GM21825 (cell line): ENCODE data around the gene PEF1.

Experiments used
- ATAC-seq: cut with Tn5 transposase; IDR thresholded peaks from one replicate; pipeline ENCODE4 v1.9.1; 2021; ENCODE audit warnings: mild to moderate bottlenecking, moderate library complexity; ENCODE audit not compliant: unreplicated experiment

PEF1 gene

DNA sequence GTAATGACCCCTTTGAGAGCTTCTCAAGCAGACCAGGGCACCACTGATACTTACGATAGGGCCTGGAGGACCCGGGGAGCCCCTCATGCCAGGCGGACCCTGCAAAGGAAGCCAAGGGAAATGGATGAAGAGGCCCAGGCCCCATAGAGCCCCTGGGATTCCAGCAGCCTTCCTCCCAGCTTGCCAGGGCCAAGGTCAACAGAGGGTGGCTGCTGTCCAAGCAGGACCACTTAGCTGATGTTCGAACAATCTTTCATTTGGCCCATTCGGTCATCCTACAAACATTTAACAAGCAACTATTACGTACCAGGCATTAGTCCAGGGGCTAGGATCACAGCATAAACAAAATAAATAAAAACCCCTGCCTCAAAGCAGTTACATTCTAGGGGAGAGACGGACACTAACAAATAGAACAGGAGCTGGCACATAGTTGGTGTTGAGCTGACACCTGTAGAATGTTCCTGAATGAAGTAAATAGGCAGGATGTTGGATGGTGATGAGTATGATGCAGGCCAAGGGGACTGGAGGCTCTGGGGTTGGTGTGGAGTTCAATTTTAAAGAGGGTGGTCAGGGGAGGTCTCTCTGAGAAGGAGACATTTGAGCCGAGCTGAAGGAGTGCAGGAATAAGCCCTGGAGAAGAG lies 27.0 kb upstream of the PEF1 start:
- no peak for ATAC-seq

DNA sequence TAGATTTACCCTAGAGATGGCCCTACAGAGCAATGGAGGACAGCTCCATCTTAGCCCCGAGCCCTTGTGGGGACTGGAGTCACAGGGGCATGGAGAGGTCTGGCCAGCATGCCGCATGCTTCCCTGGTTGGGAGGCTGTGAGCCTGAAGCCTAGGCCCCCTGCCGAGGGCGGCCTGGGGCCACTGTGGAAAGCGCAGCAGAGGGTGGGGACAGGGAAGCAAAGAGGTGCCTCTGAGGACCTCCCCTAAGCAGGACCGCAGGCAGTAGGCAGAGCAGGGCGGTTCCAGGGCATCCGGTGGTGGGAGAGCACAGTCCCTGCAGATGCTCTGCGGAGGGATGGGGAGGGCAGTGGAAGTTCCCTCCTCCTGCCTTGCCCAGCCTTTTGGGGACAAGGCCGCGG lies 26.5 kb upstream of the PEF1 start:
- ATAC-seq: no peak

DNA sequence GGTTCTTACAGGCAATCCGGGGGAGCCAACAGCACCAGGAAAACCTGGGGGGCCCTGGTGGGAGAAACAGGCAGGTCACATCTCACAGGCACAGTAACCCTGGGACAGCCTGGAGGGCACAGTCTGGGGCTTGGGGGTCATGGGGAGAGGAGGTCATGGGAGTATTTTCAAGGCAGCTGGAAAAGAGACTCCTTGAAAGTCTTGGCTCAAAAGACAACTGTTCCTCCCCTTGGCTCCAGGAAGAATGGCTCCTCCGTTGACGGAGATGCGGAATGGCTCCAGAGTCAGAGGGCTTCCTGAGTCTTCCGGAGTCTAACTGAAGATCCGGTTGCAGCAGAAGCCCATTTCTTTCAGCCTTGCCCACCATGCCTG lies 25.9 kb upstream of the PEF1 start:
- ATAC-seq: no peak

DNA sequence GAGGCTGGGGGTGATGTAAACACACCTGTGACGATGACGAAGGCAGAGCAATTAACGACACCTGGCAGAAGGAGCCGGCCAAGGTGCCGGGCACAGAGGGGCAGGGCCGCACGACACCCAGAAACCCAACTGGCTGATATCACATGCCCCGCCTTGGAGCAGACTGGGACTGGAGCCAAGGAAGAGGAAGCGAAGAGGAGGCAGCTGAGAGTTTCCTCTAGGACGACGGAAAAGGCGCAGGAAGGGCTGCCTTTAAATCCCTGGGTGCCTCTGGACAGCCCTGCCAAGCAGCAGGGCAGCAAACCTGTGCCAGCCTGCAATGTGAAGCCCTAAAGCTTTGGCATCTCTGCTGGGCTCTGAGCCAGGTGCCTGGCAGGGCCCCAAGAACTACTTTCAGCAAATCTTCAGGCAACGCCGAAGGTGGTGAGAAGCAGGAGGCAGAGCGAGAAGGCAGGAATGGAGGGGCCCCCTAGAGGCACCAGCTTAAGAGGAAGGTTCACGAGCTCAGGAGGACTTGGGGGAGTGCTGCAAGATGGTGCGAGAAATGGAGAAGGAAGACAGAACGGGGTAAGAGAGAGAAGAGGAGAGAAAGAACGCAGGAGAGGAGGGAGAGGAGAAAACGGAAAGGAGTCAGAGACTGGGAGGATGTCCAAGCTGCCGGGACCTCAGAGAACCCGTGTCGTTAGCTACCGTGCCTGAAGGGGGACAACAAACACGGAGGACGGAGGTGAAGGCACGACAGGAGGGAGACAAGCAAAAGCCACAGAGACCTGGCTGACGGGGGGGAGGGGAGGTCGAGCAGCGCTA lies 25.3 kb upstream of the PEF1 start:
- ATAC-seq: no peak

DNA sequence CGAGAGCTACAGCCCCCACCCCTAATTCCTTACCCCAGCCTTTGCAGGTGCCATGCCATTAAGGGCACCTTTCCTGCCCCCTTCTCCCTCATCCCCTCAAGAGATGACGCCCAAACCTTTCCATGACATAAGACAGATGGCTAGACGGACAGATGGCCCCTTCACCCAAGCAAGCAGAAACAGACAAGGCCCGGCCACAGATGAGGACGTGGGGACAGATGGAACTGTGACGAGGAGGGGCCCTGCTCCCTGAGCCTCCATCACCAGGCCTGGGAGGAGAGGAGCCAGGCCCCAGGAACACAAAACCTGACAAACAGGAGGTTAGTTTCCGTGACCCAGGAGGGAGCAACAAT lies 24.7 kb upstream of the PEF1 start:
- no peak for ATAC-seq

DNA sequence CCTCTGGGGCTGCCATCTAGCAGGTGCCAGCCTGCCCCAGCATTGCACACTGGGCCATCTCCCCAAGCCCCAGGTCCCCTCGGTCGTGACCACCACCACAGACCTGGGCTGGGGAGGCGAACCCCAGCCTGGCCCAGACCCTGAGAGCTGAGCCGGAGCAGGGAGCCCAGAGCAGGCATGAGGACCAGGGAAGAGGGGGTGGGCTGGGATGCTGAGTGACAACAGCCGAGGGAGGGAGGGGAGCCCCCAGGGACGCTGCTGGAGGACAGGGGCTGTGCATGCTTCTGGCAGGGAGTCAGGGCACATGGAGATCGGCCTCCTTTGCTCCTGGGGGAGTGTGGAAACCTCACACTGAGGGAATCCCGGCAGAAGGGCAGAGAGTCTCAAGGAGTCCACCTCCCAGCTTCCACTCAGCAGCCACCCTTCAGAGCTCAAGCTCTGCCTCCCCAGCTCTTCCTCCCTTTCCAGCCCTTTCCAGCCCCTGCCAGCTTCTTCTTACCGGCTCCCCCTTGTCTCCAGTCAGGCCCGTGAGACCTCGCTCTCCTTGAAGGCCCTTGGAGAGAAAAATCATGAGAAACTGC lies 23.7 kb upstream of the PEF1 start:
- no peak for ATAC-seq

DNA sequence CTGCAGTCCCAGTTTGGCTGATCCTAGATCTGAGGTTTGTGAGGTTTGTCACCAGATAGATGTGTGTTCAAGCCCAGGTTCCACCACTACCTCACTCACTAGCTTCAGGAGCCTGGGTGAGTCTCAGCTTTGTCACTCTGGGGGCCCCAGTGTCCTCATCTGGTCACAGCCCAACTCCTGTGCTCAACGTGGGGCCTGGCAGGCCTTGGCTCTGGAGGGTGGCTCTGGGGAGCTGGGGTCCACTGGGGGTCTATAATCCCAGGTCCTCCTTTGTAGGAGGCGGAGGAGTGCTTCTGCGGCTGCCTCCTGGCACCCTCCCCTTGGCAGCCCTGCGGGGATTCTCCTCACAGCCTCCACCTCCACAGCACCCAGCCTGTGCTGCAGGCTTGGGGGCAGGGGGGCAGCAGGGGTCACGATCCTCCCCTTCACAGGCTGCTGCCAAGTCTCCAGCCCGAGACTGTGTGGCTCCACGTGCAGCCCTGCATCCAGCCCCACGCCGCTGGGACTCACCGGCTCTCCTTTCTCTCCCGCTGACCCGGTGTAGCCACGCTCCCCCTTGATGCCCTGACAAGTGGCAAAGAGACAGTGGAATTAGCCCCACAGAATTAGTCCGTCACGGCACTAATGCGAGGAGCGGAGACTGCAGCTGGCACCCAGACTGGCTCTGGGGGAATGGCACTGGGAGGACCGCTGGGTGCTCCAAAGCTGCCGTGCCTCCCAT lies 22.5 kb upstream of the PEF1 start:
- ATAC-seq: no peak

DNA sequence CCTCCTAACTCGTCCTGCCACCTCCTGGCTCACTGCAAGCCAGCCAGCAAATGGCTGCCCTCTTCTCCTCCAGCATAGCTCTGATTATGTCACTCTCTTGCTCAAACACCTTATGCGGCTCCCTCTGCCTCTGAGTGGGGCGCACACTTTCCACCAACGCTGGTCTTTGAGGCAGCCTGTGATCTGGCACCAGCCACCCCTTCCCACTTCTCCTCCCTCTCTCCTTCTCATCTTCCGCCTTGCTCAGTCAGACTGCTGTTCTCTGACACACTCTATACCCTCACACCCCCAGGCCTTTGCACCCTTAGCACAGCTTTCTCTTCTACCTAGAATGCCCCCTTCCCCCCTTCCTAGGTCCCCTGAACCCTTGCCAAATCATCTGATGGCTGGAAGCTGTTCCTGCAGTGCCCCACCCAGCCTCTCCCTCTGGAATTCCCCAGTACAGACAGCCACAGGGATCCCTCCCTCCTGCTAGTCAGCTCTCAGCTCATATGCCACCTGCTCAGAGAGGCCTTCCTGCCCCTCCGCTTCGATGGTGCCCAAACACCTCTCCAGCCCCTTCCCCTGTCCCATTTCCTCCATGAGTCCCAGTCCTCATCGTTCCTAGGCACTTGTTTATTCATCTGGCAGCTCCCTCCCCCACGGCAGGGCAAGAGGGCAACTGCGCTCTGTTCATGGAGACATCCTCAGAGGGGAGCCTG lies 21.7 kb upstream of the PEF1 start:
- no peak for ATAC-seq

DNA sequence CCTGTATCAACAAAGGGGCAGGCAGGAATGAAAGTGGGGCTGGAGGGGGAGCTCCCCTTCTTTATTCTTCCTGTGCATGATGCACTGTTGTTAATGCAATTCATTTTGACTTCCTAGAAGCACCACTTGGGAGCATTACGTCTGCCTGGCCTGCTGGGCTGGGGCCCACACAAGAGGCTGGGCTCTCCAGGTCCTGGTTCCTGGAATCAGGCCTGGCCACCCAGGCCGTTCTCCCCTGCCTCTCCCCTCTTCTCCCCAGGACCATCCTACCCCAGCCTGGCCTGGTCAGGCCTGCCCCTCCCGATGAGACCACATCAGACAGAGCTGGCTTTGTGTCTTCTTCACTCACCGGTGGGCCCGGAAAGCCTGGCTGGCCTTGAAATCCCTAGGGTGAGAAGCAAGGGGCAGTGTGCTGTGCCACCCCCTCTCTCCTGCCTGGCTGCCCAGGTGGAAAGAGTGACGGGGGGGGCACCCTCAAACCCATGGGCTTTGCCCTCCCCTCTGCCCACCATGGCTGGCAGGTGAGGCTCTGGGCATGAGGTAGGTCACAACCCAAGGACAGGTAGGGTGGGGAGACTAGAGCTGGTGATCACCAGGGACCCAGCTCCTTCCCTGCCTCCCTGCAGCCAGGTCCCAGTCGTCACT lies 20.7 kb upstream of the PEF1 start:
- ATAC-seq: no peak

DNA sequence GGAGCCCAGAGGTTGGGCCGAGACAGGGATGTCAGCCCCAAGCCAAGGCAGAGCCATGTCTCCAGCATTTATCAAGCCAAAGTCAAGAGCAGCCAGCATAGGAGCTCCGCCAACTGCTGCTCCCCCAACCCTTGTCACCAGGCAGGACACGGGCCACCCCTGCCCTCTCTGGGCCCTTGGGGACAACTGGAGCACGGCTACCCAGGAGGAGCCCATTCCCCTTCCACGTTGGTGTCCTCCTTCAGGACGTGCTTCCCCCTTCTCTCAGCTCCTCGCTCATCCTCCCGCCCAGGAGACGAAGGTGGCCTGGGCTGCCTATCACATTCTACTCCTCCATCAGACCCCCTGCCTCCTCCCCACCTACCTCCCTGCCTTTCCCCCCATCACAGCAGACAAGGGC lies 19.9 kb upstream of the PEF1 start:
- no peak for ATAC-seq

DNA sequence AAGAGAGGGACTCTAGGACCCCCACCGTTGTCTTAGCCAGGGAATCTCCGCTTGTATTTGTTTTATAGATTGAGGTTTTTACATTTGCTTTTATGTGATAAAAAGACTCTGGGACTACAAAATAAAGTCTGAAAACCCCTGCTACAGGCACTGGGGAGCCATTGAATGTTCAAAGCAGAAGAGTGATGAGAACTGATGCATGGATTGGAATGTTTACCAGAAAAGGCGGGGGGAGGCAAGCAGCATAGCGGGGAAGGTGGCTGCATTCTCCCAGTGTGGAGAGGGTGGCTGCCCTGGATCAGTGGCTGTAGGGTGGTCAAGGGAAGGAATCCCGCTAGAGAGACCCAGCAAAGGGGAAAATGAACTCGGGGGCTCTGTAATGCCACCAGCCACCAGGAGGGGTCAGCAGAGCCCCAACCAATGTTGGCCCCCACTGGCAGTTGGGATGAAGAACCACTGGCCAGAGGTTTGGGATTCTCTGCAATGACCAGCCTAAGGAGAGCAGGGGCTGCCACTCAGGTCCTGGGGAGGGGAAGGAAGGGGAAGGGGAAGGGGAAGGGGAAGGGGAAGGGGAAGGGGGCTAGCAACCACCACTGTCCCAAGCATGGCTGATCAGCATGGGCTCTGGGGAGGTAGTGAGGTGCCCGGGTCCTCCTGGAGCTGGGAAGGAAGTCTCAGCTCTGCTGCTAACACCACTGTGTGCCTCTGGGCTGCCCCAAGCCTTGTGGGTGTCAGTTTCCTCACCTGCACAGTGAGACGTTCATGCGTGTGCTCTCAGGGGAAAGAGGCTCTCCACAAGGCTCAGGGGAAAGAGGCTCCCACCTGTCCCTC lies 19.2 kb upstream of the PEF1 start:
- no peak for ATAC-seq

DNA sequence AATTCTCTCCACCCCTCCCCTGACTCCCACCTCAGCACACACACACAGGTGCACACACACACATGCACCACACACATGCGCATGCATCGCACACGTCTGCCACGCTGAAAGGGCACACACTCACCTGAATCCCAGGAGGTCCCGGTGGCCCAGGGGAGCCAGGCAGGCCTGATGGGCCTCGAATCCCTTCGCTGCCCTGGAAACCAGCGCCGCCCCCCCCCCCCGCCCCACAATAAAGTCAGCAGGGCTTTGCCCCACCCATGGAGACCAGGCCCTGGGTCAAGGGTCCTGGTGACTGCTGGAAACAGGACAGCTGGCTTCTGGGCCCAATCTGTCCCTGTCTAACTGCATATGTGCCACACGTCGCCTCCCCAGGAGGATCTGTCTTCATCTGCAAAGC lies 17.8 kb upstream of the PEF1 start:
- no peak for ATAC-seq

DNA sequence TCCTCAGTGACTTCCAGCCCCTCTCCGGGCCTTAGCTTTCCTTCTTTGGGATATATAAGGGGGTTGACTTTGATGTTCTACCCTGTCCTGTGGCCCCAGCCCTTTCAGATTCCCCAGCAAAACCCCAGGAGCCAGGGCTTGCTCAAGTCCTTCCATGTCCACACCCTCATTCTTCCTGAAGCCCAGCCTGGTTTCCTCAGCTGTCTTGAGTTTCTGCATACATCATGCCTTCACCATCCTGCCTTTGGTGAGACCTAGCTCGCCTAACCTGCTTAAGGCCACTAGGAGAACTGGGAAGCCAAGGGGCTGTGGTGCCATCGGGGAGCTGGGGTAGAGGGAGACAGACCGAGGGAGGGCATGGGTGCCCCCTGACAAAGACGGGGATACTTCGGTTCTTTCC lies 17.2 kb upstream of the PEF1 start:
- no peak for ATAC-seq

DNA sequence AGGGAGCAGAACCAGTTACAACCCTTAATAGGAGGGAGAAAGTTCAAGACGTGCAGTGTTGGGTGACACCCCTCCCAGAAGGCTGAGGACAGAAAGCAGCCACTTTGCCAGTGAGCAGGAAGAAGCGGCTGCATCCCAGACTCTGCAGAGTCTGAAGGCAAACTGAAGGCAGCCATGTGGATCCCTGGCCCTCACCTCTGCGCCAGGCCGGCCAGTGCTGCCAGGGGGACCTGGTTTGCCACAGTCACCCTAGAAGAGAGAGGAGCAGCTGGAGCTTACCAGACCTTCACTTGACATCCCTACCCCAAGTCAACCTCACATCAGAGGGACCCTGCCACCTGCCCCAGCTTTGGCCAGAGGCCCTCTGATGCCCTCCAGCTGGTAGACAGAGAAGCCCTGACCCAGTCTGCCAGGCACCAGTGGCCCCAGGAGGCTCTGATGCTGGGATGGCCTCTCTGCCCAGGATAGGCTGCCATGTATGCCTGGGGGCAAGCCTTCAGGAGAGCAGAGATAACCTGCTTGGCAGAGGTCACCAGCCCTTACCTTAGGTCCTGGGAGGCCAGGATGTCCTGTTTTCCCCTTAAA lies 16.3 kb upstream of the PEF1 start:
- no peak for ATAC-seq

DNA sequence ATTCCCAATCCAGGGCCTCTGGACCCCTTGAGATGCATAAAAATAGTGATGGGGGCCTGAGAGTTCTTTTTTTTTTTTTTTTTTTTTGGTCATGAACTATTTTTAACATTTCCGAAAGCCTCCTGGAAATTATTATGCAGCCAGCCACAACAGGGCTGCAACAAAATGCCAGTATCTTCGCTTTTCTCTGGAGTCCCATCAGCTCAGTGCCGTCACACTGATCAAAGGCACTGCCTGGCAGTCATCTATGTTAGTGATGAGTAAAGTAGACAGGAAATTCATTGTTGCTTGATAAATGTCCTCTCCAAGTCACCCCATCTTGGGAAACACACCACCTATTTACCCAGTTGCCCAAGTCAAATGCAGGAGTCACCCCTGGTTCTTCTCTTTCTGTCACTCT lies 15.2 kb upstream of the PEF1 start:
- no peak for ATAC-seq

DNA sequence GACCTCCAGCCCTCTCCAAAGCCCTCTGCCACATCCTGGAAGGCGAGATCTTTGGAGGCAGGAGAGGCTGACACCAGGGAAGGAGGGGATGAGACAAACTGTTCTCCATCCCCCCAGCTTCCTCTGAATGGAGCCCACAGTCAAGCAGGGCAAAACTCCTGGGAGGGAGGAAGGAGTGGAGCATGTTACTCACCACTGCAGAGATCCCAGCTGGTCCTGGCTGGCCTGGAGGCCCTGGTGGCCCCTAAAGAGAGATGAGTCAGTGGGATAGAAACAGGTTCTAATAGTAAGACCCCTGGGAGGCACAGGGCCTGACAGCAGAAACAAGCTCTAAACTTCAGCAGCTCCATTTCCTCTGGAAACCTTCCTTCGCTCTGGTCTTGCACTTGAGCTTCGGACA lies 14.0 kb upstream of the PEF1 start:
- no peak for ATAC-seq

DNA sequence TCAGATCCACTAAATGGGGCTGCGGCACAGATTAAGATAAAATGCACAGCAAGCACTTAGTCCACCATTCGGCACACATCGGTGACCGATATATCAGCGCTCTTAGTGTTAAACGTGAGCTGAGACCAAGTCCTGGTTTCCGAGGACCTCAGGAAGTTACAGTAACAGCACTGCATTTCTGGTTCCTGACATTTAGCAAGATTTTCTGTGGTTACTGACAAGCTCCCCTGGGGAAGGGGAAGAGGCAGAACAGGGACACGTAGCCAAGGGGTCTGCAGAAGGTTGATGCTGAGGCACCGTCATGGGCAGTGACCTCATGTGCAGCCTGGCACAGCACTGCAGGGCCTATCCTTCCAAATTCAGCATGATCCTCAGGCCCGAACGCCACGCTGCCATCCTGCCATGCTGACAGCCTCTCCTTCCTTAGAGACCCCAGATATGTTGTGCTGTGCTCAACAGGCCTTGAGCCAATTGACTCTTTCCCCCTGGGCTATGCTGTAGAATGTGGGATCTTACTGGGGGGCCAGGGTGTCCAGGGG lies 13.4 kb upstream of the PEF1 start:
- ATAC-seq: no peak

DNA sequence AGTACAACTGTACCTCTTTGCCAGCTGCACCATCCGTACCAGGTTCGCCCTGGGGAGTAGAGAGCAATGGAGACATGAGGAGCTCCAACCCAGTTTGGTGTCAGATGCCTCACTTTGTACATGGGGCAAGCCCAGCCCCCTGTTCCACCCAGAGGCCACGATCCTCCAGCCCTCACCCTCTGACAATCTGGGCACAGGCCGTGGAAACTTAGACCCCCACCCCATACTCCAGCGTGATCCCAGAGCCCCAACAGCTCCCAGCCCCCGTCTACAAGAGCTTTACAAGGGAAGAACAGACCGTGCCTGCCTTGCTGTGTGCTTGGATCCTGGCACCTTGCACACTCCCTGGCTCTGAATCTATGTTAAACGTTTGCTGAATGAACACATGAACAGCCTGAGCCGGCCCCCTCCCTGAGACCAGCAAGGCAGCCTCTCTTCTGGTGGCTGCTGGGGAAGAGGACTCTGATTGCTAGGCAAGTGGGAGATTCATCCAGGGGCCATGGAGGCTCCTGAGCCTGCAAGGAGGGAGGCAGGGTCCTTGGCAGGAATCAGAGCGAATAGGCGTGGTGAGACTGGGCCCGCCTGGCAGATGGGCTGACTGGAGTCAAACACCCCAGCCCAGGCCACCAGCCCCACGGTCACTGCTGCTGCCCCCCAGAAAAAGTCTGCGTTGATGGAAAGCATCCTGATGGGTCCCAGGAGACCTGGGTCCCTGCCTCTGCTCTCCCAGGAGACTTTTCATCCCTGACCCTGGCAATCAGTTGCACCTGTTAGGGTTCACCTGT lies 12.5 kb upstream of the PEF1 start:
- ATAC-seq: no peak

DNA sequence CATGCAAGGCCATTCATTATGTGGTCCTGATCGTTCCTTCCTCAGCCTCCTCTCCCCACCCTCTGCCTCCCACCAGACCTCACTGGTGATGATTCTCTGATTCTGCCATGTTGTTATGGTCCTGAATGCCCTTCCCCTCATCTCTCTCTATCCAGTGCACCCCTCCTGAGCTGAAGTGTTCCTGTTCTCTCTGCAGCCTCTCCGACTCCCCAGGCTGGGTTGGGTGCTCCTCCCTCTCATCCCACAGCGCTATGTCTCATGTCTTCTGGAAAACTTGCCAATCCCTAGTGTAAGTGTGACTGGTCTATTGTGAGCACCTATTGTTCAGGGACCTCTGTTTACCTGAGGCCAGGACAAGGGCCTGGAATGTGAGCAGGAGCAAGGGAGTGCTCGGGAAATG lies 11.1 kb upstream of the PEF1 start:
- no peak for ATAC-seq
